ENCODE results near the gene PRR29.

Gene PRR29

GRCh38 chr17:64037180-64037579 lies 39.0 kb downstream of the PRR29 start:
- in situ Hi-C loops (cut with HindIII; ENCODE audit: low pct_unique_long_range_greater_than_20kb, low sequenced_read_pairs): no loop called here
- no peak for DNase-seq (ENCODE audit: low read depth in 1 of 2, low spot score in 1 of 2)

GRCh38 chr17:64037802-64038201 lies 39.7 kb downstream of the PRR29 start:
- in situ Hi-C loops (cut with HindIII; ENCODE audit: low pct_unique_long_range_greater_than_20kb, low sequenced_read_pairs): no loop called here
- no peak for TF ChIP-seq JUND (IDR thresholded peaks at IDR 0.05; ENCODE audit: low read depth)
- DNase-seq (ENCODE audit: low read depth in 1 of 2, low spot score in 1 of 2): no peak

More at GRCh38 chr17:64037180-64037579, 39.0 kb downstream of the PRR29 start:
- TF ChIP-seq JUND (IDR thresholded peaks at IDR 0.05; ENCODE audit: low read depth): no peak

GRCh38 chr17:64038331-64039105 lies 40.4 kb downstream of the PRR29 start:
- in situ Hi-C loops (cut with HindIII; ENCODE audit: low pct_unique_long_range_greater_than_20kb, low sequenced_read_pairs): no loop called here
- no peak for TF ChIP-seq JUND (IDR thresholded peaks at IDR 0.05; ENCODE audit: low read depth)
- DNase-seq (ENCODE audit: low read depth in 1 of 2, low spot score in 1 of 2): no peak

- in situ Hi-C loops (cut with HindIII; ENCODE audit: low pct_unique_long_range_greater_than_20kb, low sequenced_read_pairs): no loop called here
- DNase-seq (ENCODE audit: low read depth in 1 of 2, low spot score in 1 of 2): no peak
- no peak for TF ChIP-seq JUND (IDR thresholded peaks at IDR 0.05; ENCODE audit: low read depth)
These were observed 40.9 kb downstream of the PRR29 start for GRCh38 chr17:64039106-64039400.

GRCh38 chr17:64040206-64040605 lies 42.1 kb downstream of the PRR29 start:
- in situ Hi-C loops (cut with HindIII; ENCODE audit: low pct_unique_long_range_greater_than_20kb, low sequenced_read_pairs): no loop called here
- TF ChIP-seq JUND (IDR thresholded peaks at IDR 0.05; ENCODE audit: low read depth): no peak
- no peak for DNase-seq (ENCODE audit: low read depth in 1 of 2, low spot score in 1 of 2)

GRCh38 chr17:64041912-64042311 lies 43.8 kb downstream of the PRR29 start:
- DNase-seq (ENCODE audit: low read depth in 1 of 2, low spot score in 1 of 2): no peak
- in situ Hi-C loops (cut with HindIII; ENCODE audit: low pct_unique_long_range_greater_than_20kb, low sequenced_read_pairs): no loop called here
- TF ChIP-seq JUND (IDR thresholded peaks at IDR 0.05; ENCODE audit: low read depth): no peak

- in situ Hi-C loops (cut with HindIII; ENCODE audit: low pct_unique_long_range_greater_than_20kb, low sequenced_read_pairs): no loop called here
- DNase-seq (ENCODE audit: low read depth in 1 of 2, low spot score in 1 of 2): no peak
These were observed 44.7 kb downstream of the PRR29 start for GRCh38 chr17:64042700-64043485.

GRCh38 chr17:64045176-64045575 lies 47.0 kb downstream of the PRR29 start:
- no peak for DNase-seq (ENCODE audit: low read depth in 1 of 2, low spot score in 1 of 2)
- in situ Hi-C loops (cut with HindIII; ENCODE audit: low pct_unique_long_range_greater_than_20kb, low sequenced_read_pairs): no loop called here
- TF ChIP-seq JUND (IDR thresholded peaks at IDR 0.05; ENCODE audit: low read depth): no peak

More at GRCh38 chr17:64042700-64043485, 44.7 kb downstream of the PRR29 start:
- no peak for TF ChIP-seq JUND (IDR thresholded peaks at IDR 0.05; ENCODE audit: low read depth)

GRCh38 chr17:64048805-64049204 lies 50.7 kb downstream of the PRR29 start:
- in situ Hi-C loops (cut with HindIII; ENCODE audit: low pct_unique_long_range_greater_than_20kb, low sequenced_read_pairs): no loop called here
- no peak for TF ChIP-seq JUND (IDR thresholded peaks at IDR 0.05; ENCODE audit: low read depth)
- DNase-seq (ENCODE audit: low read depth in 1 of 2, low spot score in 1 of 2): no peak

DNA sequence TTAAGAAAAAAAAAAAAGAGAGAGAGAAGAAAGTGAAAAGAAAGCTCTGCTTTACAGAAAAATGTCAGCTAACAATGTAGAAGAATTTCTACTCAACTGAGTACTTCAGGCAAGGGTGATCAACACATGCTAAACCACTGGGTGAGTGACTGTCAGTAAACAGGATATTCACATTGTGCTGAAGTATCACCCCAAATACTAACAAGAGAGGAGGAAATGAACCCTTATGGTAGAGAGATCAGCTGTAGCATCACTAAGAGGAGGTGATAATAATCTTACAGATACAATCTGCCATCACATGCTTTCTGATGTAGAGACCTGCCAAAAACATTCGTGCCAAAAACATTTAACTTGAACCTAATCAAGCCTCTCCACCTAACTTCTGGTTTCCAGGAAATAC lies 53.0 kb downstream of the PRR29 start:
- DNase-seq (ENCODE audit: low read depth in 1 of 2, low spot score in 1 of 2): no peak
- in situ Hi-C loops (cut with HindIII; ENCODE audit: low pct_unique_long_range_greater_than_20kb, low sequenced_read_pairs): no loop called here

DNA sequence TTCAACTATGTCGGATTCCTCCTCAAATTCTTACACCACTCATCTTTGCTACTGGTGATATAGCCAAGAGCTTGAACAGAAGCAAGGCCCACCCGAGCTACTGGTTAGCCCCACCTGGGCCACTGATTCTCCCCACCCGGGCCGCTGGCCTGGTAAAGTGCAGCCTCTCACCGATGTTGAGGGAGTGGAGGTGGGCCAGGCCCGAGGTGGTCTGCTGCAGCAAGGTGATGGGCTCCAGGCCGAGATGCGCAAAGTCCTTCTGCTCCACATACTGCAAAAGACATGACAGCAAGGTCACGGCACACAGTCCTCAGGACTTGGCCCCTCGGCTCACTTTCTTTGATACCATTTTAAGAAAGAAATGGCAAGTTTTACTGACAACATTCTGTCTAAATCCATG lies 55.0 kb downstream of the PRR29 start:
- TF ChIP-seq JUND (IDR thresholded peaks at IDR 0.05; ENCODE audit: low read depth): no peak
- DNase-seq (ENCODE audit: low read depth in 1 of 2, low spot score in 1 of 2): no peak
- in situ Hi-C loops (cut with HindIII; ENCODE audit: low pct_unique_long_range_greater_than_20kb, low sequenced_read_pairs): no loop called here

More for the DNA sequence above, 53.0 kb downstream of the PRR29 start:
- no peak for TF ChIP-seq JUND (IDR thresholded peaks at IDR 0.05; ENCODE audit: low read depth)

Measured in T47D (cell line).